HG03025 (cell line): ENCODE data around the gene SERINC3.
"Not testable (repeated sequence)": the region's sequence is repeated elsewhere in the genome, so short reads cannot be mapped to it uniquely, and the experiment has no call there.

Experiments
- ATAC-seq: cut with Tn5 transposase; IDR thresholded peaks from one replicate; pipeline ENCODE4 v1.9.1; 2021; ENCODE audit warnings: mild to moderate bottlenecking, moderate library complexity; ENCODE audit not compliant: unreplicated experiment, low FRiP score

Gene SERINC3

DNA sequence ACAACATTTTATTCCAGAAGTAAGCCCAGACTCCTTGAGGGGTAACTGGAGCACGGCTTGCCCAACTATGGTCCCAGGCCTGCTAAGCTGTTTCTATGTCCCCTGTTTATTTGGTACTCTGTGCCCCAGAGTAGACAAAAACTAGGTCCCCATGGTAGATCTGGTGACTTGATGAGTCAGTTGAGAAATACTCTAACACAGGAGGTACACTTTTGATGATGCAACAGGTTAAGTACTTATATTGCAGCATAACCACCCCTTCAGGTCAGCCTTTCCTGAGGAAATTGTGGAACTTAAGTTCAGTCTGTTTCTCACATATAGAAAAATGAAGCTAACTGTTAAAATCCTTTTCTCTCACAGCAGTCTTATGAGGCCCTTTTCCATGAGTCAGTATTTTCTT is 26.6 kb downstream of the SERINC3 start:
- ATAC-seq, result no peak

GRCh38 chr20:44494681-44495080 is 27.2 kb downstream of the SERINC3 start:
- no peak for ATAC-seq

DNA sequence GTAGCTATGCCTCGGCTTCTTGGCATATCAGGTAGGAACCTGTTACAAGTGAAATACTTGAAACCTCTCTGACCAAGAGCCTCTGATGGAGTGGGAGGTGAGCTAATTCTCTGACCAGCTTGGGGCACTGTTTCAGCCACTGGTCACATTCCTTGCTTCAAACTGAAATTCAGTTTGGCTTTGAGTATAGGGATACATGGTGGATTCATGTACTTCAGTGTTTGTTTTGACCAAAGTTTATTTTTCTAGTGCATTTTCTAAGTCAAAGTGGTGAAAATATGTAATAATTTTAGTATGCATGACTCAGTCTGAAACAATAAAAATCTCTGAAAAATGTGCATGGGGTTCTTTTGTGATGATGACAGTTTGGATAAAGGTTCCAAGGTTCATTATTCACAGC is 27.6 kb downstream of the SERINC3 start:
- no peak for ATAC-seq

- ATAC-seq, result no peak
Observed at GRCh38 chr20:44491635-44492395, 30.1 kb downstream of the SERINC3 start.

- no peak for ATAC-seq
Observed at GRCh38 chr20:44489931-44490330, 31.9 kb downstream of the SERINC3 start.

DNA sequence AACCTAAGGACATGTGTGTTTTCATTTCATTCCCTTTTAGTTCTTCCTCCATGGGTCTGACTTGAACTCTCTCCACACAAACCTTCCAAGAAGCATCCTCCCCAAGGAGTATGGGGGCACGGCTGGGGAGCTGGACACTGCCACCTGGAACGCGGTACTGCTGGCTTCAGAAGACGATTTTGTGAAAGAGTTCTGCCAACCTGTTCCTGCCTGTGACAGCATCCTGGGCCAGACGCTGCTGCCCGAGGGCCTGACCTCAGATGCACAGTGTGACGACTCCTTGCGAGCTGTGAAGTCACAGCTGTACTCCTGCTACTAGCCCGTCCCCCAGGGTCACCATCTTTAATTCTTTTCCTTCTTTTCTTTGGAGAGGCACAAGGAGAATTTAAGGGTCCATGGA is 32.6 kb downstream of the SERINC3 start:
- no peak for ATAC-seq

- no peak for ATAC-seq
Observed at GRCh38 chr20:44488551-44488950, 33.3 kb downstream of the SERINC3 start.

GRCh38 chr20:44485830-44486198 is 36.1 kb downstream of the SERINC3 start:
- no peak for ATAC-seq

DNA sequence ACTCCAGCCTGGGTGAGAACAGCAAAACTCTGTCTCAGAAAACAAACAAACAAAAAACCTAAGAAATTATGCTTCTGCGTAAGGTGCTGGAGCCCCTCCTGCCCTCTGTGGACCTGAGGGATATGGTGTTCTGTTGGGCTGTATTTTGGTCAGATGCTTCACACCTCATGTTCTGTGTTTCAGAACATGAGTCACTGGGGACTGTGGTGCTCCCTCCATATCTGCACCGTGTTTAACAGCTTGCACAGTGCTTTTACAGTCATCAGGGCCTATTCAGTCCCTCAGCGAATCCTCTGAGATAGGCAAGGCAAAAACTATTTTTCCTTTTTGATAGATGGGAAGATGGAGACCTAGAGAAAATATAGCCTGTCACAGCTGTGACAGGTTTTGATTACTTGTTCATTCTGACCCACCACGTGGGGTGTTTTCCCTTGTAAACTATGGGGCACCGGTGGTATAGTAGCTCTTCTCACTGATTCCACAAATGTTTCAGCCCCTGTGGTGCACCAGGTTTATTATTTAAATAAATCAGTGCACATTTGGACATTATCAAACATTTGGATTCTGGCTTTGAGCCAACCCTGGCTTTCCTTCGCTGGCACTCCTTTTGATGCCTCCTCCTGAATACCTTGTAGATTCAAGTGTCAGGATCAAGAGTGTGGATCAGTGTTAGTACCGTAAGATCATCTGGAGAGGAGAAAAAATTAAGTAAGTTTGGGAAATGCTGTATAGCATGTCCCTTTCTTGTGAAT is 36.6 kb downstream of the SERINC3 start:
- ATAC-seq, result no peak

DNA sequence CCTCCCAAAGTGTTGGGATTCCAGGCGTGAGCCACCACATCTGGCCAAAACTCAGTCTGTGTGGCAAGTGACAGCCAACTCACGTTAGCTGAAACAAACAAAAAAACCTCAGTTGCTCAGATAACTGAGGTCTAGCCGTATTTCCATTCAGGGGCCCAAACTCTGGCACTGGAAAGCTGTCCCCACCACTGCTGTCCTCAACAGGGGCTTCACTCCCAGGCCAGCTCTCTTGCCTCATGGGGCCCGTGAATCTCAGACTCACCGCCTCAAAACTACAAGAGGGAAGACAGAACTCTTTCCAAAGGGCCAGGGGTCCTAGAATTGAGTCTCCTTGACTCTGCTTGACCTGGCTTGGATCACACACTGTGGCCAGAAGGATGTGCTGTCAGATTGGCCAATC is 38.8 kb downstream of the SERINC3 start:
- no peak for ATAC-seq

DNA sequence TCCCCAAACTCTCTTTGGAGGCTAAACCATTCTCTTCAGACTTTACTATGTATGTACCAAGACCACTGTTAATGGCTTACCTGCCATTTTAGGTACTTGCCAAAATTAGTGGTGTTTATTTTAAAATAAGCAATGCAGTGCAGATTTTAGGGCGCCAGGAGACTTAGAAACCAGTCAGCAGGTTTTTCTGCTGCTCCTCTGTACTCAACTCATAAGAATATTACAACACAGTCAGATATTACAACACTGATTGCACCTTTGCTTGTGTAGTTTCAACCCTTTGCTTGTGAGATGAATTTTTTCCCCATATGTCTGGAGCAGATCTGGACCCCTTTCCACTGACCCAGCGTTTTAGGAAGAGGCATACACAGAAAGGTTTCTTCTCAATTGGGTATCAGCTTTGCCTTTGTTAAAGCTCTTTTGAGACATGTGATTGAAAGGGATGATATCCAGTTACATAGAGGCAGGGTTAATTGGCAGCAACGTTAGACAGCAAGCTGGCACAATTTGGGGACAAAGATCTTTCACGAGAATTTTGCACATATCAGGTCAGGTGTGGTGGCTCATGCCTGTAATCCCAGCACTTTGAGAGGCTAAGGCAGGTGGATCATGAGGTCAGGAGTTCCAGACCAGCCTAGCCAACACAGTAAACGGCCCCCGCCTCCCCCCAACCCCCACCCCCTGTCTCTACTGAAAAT is 40.0 kb downstream of the SERINC3 start:
- no peak for ATAC-seq

DNA sequence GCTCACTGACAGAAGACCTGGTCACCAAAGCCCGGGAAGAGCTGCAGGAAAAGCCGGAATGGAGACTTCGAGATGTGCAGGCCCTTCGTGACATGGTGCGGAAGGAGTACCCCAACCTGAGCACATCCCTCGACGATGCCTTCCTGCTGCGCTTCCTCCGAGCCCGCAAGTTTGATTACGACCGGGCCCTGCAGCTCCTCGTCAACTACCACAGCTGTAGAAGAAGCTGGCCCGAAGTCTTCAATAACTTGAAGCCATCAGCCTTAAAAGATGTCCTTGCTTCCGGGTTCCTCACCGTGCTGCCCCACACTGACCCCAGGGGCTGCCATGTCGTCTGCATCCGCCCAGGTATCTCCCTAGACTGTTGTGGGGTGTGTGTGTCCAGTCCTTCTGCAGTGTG is 41.8 kb downstream of the SERINC3 start:
- ATAC-seq, result no peak

DNA sequence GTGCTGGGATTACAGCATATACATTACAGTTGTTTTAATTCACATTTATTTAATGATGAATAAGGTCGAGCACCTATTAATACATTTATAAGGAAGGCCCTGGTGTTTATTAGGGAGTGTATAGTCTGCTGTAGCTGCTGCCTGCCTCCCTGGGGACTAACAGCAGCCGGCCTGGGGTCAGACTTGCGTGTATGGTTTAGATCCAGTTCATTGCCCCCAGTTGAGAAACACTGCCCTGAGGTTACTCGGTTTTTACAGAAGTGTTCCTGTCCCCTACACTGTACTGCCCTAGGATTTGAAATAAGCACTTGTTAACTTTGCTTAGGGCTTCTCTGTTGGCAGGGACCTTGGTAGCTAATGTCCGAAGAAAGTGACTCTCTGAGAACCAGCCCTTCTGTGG is 42.2 kb downstream of the SERINC3 start:
- no peak for ATAC-seq

GRCh38 chr20:44478206-44478605 is 43.7 kb downstream of the SERINC3 start:
- ATAC-seq, result no peak

DNA sequence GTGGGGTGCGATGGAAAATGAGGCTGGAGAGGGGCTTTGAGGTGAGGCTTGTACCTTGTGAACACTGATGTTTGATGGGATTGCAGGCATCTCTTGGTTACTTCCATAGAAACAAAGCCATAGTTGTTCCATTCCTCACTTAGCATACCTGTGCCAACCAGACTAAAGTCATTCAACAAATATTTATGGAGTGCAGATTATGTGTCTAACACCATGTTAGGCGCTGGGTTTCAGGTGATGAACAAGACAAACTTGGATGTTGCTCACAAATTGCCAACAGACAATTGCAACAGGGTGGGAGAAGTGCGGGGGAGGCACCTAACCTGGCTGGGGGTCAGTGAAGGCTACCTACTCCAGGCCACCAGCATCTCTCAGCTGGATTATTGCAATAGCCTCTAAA is 44.7 kb downstream of the SERINC3 start:
- ATAC-seq, result no peak

GRCh38 chr20:44475694-44476560 is 45.9 kb downstream of the SERINC3 start, which contains the start of gene TTPAL:
TSS of gene TTPAL (plus strand) at chr20:44475874. CDS start at chr20:44480000, 4,126 bp downstream.
- ATAC-seq, result peak; percentile 76

DNA sequence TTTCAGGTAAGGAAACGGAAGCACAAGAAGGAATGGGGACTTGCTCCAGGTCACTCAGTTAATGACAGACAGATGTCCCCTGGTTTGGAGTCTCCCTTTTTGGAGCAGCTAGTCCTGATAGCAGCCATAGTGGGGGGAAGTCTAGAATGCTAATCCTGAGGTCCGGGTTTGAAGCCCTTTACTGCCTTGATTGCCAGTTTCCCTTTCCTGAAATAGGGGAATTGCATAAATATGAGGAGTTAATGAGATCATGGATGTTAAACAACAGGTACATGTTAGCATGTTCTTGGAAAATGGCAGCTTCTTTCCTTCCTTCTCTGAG is 46.5 kb downstream of the SERINC3 start:
- no peak for ATAC-seq

DNA sequence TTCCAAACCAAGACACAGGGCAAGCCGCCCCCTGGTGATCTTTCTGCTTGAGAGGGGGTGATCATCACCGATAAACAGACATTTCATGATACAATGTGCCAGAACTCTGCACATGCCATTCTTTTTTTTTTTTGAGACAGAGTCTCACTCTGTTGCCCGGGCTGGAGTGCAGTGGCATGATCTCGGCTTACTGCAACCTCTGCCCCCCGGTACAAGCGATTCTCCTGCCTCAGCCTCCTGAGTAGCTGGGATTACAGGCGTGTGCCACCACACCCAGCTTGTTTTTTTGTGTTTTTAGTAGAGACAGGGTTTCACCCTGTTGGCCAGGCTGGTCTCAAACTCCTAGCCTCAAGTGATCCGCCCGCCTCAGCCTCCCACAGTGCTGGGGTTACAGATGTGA is 49.6 kb downstream of the SERINC3 start:
- not testable (repeated sequence) for ATAC-seq

DNA sequence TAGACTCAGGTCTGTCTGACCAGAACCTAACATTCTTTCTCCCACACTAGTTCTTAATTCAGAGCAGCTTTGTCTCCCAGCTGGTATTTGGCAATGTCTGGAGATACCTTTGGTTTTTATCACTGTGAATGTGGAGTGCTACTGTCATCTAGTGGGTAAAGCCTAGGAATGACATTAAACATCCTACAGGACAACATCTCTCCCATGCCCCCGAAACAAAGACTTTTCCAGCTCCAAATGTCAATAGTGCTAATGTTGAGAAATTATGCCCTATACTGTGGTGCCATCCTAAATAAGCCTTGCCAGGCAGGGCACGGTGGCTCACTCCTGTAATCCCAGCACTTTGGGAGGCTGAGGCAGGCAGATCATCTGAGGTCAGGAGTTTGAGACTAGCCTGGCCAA is 50.4 kb downstream of the SERINC3 start:
- ATAC-seq, result no peak

- no peak for ATAC-seq
Observed at GRCh38 chr20:44470327-44470726, 51.5 kb downstream of the SERINC3 start.
